PC-3 (cell line): ENCODE results near the gene OR2A5. TPM values are rescaled to one million over a fixed set of nuclear protein-coding genes. Genes with fewer than 3 reads are reported as not detected.

Experiments
- ATAC-seq: fragments of 200-7000 bp; cut with Tn5 transposase; 2 replicates; pipeline ENCODE4 v1.9.1; 2020; ENCODE audit warnings: mild to moderate bottlenecking, moderate library complexity
- BruUV-seq: library from RNA; stranded (reverse); fragments of 400-500 nt; replicated peaks from 2 replicates; lab custom pipeline; 2021; lab: Mats Ljungman, UMichigan
- CTCF ChIA-PET: fragments of 300-600 bp; sonication (Branson Sonifier 250); formaldehyde crosslinking; loops from one replicate; lab custom pipeline; 2022; ENCODE audit warnings: antibody characterized with exemption; lab: Charles Lee
- POLR2A ChIA-PET: fragments of 300-600 bp; sonication (Branson Sonifier 250); formaldehyde crosslinking; loops from one replicate; lab custom pipeline; 2022; ENCODE audit warnings: antibody characterized with exemption; ENCODE audit not compliant: unreplicated experiment; lab: Charles Lee
- DNase-seq: peaks from one replicate; pipeline ENCODE4 v3.0.0-alpha.2; 2015
- H2AFZ ChIP-seq: fragments of 300-600 bp; sonication (generic); 2 replicates; pipeline ENCODE4 v1.6.0; 2016; ENCODE audit warnings: antibody characterized with exemption, low read length
- H3F3A ChIP-seq: fragments of 300-600 bp; sonication (generic); one replicate; pipeline ENCODE4 v1.6.0; 2017; ENCODE audit warnings: antibody characterized with exemption, low read length, control low read depth, mild to moderate bottlenecking; ENCODE audit not compliant: unreplicated experiment
- H3K27ac ChIP-seq: fragments of 300-600 bp; sonication (generic); 2 replicates; pipeline ENCODE4 v1.5.1; 2016; ENCODE audit warnings: mild to moderate bottlenecking, low read length
- H3K27me3 ChIP-seq: fragments of 300-600 bp; sonication (generic); 2 replicates; pipeline ENCODE4 v1.6.1; 2016; ENCODE audit warnings: low read length, mixed read lengths
- H3K36me3 ChIP-seq: fragments of 300-600 bp; sonication (generic); 2 replicates; pipeline ENCODE4 v1.6.1; 2016; ENCODE audit warnings: low read depth, mixed run types, low read length, mixed read lengths
- H3K4me1 ChIP-seq: fragments of 300-600 bp; sonication (generic); 2 replicates; pipeline ENCODE4 v1.5.1; 2016; ENCODE audit warnings: low read length; ENCODE audit not compliant: insufficient read depth
- H3K4me2 ChIP-seq: fragments of 300-600 bp; sonication (generic); 2 replicates; pipeline ENCODE4 v1.6.0; 2016; ENCODE audit warnings: low read length
- H3K4me3 ChIP-seq: fragments of 300-600 bp; sonication (generic); 2 replicates; pipeline ENCODE4 v1.5.1; 2016; ENCODE audit warnings: mild to moderate bottlenecking, low read length, mixed read lengths
- H3K79me2 ChIP-seq: fragments of 300-600 bp; sonication (generic); 2 replicates; pipeline ENCODE4 v1.6.1; 2017; ENCODE audit warnings: low read length, mixed read lengths
- H3K9ac ChIP-seq: fragments of 300-600 bp; sonication (generic); 2 replicates; pipeline ENCODE4 v1.6.0; 2016; ENCODE audit warnings: mild to moderate bottlenecking, low read length
- H3K9me2 ChIP-seq: fragments of 300-600 bp; sonication (generic); replicated peaks from 2 replicates; pipeline ENCODE4 v1.6.1; 2016; ENCODE audit warnings: mixed run types, low read length, mixed read lengths
- H3K9me3 ChIP-seq: fragments of 300-600 bp; sonication (generic); 2 replicates; pipeline ENCODE4 v1.6.1; 2016; ENCODE audit warnings: low read length, mixed read lengths
- H4K20me1 ChIP-seq: fragments of 300-600 bp; sonication (generic); 2 replicates; pipeline ENCODE4 v1.6.1; 2016; ENCODE audit warnings: low read length, mixed read lengths
- EZH2 ChIP-seq: fragments of 300-600 bp; sonication (generic); IDR thresholded peaks from one replicate; pipeline ENCODE4 v1.6.1; 2017; ENCODE audit warnings: antibody characterized with exemption, mild to moderate bottlenecking, low read length; ENCODE audit not compliant: unreplicated experiment
- EZH2phosphoT487 ChIP-seq: fragments of 300-600 bp; sonication (generic); IDR thresholded peaks from 2 replicates; pipeline ENCODE4 v1.6.1; 2018; ENCODE audit warnings: mild to moderate bottlenecking, antibody characterized with exemption, low read length, borderline replicate concordance
- intact Hi-C: fragments of 100-400 bp; cut with micrococcal nuclease; formaldehyde crosslinking; loops from 2 replicates; pipeline ENCODE4 v1.9.0; 2023
- total RNA-seq: library from RNA; depleted of rRNA; stranded (reverse); fragments of >200 nt; gene quantifications from 2 replicates; pipeline ENCODE4 v1.2.3, GENCODE V29; 2014; rRNA removed
- TF ChIP-seq, protein P1 (sequence below): fragments of 300-600 bp; sonication (generic); conservative IDR thresholded peaks from 2 replicates; pipeline ENCODE4 v1.5.1; 2017; ENCODE audit warnings: antibody characterized with exemption, low read depth, mild to moderate bottlenecking, low read length

The OR2A5 gene
- total RNA-seq, 1 experiment from 2014 or later: not detected

DNA sequence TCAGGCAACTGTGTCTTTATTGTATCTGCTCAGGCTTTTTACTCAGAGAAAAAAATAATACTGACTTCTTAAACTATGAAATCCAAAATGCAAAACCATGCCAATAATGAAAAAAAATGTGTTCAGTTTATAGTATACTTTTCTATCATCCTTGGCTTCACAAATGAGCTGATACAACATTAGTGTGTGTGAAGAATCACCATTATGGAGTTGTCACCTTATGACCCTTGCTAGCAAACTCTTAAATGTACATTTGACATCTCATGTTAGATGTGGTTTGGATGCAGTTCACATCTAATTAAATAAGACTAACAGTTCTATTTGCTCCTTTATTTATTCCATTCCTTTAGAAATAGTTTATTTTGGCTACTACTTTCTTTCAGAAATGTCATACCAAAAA is 56.5 kb downstream of the OR2A5 start:
- Histone ChIP-seq H4K20me1 (no peaks in the 10 kb centered on the region), H3K9me2 (no peaks in the 10 kb centered on the region), H3K27me3 (peaks cover 21% of the 10 kb centered on the region; the same call in 1 of the 2 replicates), H3F3A (no peaks in the 10 kb centered on the region), H3K9ac (no peak overlapping the region), H3K36me3 (no peaks in the 10 kb centered on the region), H2AFZ (no peak overlapping the region), H3K27ac (no peak overlapping the region), H3K4me2 (no peak overlapping the region), H3K4me1 (no peaks in the 10 kb centered on the region), H3K4me3 (no peak overlapping the region), H3K9me3 (no peaks in the 10 kb centered on the region), H3K79me2 (no peaks in the 10 kb centered on the region)
- no TSS peak for BruUV-seq
- intact Hi-C loops: no loop called here
- ATAC-seq (no peak), DNase-seq (no peak)
- CTCF ChIA-PET: no interaction called here
- no peak for TF ChIP-seq EZH2
- no peak for TF ChIP-seq EZH2phosphoT487
- TF ChIP-seq, protein P1, sequence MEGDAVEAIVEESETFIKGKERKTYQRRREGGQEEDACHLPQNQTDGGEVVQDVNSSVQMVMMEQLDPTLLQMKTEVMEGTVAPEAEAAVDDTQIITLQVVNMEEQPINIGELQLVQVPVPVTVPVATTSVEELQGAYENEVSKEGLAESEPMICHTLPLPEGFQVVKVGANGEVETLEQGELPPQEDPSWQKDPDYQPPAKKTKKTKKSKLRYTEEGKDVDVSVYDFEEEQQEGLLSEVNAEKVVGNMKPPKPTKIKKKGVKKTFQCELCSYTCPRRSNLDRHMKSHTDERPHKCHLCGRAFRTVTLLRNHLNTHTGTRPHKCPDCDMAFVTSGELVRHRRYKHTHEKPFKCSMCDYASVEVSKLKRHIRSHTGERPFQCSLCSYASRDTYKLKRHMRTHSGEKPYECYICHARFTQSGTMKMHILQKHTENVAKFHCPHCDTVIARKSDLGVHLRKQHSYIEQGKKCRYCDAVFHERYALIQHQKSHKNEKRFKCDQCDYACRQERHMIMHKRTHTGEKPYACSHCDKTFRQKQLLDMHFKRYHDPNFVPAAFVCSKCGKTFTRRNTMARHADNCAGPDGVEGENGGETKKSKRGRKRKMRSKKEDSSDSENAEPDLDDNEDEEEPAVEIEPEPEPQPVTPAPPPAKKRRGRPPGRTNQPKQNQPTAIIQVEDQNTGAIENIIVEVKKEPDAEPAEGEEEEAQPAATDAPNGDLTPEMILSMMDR: no peak
- POLR2A ChIA-PET: interaction anchor here (0.7 kb wide), 1 partner anchor 30 kb away, joined by 4 read pairs; no protein-coding TSS in a partner anchor

Other genes with a start within 250 kb of the OR2A5 start
- 12.4 and 16.9 TPM in 2 replicates for gene TCAF1, start 146.8 kb upstream of the OR2A5 start, total RNA-seq
- not detected in 2 replicates for gene OR2F2, start 113.7 kb upstream of the OR2A5 start, total RNA-seq
- not detected in 2 replicates for gene OR2F1, start 94.1 kb upstream of the OR2A5 start, total RNA-seq
- gene OR6B1, start 48.6 kb upstream of the OR2A5 start, total RNA-seq: not detected in 2 replicates
- gene OR2A25, start 20.9 kb downstream of the OR2A5 start, total RNA-seq: not detected in 2 replicates
- gene OR2A12, start 37.3 kb downstream of the OR2A5 start, total RNA-seq: not detected in 2 replicates
- gene OR2A2, start 60.6 kb downstream of the OR2A5 start, total RNA-seq: not detected in 2 replicates
- not detected in 2 replicates for gene OR2A14, start 74.2 kb downstream of the OR2A5 start, total RNA-seq
- gene CTAGE4, start 134.5 kb downstream of the OR2A5 start, total RNA-seq: 1.4 and 1.6 TPM in 2 replicates
- gene ARHGEF35, start 146.9 kb downstream of the OR2A5 start, total RNA-seq: 10.8 TPM in 2 replicates
- 0.40 TPM in 1 of 2 replicates, not detected in the other for gene OR2A42, start 190.7 kb downstream of the OR2A5 start, total RNA-seq
- 0.69 TPM in 2 replicates for gene OR2A7, start 215.8 kb downstream of the OR2A5 start, total RNA-seq
- gene CTAGE8, start 220.3 kb downstream of the OR2A5 start, total RNA-seq: 0.69 and 1.2 TPM in 2 replicates